Anterior cingulate cortex (tissue), 58 donors: ENCODE data around the gene SPATA33.

Experiments
- DNase-seq, 58 donors: peaks; one replicate each; lab custom pipeline; 2025; lab: John Stamatoyannopoulos, UW

SPATA33 gene

DNA sequence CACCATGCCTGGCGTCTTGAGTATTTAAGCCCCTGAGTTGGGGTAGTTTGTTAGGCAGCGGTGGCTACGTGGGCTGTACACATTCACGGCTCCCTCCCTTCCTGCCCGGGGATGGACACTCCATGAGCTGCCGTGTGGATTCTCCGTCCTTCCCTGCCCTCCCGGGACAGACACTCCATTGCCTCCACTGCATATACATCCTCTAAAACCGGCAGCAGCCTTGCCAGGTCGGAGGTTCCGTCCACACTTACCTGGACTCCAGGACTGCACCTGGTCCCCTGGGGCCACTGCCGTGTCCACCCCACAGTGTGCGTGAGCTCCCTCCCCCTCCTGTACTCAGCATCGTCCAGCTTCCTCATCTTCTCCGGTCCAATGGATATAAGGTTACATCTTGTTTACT, 47.4 kb downstream of the SPATA33 start:
- DNase-seq = no peak

DNA sequence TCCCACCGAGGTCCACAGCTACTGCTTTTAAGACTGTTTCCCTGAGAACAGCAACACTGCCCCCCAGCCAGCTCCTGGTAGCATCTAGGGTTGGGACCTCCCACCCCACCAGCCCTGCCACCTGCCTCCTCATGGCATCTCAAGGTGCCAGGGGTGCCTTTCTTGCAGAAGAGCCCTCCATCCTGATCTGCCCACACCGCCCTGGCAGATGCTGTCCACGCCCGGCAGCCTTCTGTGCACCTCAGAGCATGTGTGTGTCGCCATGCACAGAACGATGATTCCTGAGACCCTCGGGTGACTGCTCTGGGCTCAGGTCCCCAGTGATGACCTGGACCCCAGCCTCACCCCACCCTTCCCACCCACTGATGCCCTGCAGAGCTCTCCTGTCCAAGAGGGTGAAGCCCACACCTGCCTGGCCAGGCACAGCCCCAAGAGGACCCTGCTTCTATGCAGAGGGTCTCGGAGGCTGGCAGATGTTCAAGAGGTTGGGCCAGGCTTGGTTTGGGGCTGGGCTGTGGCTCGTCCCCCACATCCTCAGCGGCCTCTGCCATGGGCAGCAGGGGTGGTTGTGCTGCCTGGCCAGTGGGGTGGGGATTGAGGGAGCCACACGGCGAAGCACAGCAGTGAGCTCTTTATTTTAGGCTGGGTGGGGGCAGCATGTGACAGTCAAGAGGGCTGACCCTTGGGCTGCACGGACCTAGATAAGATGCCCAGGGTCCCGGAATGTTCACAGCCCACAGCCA, 49.1 kb downstream of the SPATA33 start:
- no peak for DNase-seq

DNA sequence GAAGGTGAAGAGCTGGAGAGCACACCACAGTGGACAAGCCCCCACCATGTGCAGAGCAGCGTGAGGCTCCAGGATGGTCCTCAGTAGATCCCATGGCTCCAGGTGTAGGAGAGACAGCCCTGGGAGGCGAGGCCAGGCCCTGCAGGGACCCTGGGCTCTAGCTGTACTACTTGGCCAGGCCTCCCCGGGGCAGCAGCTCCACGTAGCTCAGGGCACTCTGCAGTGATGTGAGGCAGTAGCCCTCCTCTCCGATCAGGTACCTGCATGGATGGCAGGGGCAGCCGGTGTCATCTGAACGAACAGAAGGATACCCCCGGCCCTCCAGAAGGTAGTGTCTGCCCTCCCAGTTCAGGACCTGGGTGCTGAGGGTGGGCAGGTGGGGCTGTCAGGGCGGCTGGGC, 50.1 kb downstream of the SPATA33 start:
- no peak for DNase-seq

DNA sequence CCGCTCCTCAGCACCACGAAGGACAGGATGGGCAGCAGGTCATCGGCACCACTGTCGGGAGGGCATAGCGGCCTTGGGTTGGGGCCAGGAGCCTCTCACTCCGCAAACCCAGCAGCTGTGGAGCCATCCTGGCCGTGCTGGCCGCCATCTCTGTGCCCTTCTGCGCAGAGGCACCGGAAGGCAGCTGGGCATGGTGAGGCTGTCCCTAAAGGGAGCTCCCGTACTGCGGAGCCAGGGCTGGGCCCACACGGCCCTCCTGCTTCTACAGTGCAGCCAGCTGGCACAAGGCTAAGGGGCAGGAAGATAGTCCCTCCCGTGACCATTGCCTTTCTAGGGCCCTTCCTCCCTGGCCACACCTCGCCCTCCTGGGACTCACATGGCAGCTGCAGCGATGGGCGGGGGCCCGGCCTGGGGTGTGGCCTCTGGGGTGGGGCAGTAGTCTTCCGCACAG, 50.9 kb downstream of the SPATA33 start:
- DNase-seq = no peak

DNA sequence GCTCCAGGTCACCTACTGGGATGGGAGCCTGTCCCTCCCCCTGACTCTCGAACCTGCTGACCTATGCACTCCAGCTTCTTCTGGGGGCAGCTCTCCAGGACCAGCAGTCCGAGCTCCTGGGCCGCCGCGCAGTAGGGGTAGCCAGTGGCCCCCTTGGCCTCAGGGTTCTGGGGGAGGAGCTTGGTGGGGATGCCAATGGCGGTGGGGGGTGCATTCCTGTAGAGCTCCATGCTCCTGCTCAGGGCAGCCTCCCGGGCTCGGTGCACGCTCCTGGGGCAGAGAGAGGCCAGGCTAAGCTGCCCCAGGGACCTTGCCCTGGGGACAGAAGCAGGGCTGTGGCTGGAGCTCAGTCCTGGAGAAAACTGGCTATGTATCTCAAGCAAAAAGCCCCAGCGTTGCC, 51.5 kb downstream of the SPATA33 start:
- DNase-seq = no peak

DNA sequence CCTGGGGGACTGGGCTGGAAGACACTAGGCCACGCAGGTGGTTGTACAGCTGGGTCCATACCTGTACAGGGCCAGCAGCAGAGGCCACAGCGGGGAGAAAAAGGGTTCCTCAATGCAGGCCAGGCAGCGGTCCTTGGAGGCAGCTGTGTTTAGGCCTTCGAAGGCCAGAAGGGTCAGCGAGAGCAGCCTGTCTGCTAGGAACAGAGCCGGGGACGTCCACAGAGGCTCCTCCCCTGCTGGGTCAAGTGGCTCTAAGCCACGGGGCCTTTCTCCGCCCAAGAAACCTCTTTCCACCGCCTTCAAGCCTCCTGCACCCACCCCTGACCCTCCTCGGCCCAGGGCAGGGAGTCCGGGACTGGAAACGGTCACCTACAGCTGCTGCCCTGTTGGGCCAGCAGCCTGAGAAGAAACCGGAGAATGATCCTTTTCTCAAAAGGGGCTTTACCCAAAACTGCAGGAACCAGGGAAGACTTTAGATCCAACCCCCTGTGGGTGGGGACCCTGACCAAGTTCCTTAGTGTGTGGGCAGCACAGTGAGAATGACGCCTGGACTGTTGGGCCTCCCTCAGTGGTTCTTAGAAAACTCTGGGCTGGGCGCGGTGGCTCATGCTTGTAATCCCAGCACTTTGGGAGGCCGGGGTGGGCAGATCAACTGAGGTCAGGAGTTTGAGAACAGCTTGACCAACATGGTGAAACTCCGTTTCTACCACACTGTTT, 52.2 kb downstream of the SPATA33 start:
- no peak for DNase-seq

DNA sequence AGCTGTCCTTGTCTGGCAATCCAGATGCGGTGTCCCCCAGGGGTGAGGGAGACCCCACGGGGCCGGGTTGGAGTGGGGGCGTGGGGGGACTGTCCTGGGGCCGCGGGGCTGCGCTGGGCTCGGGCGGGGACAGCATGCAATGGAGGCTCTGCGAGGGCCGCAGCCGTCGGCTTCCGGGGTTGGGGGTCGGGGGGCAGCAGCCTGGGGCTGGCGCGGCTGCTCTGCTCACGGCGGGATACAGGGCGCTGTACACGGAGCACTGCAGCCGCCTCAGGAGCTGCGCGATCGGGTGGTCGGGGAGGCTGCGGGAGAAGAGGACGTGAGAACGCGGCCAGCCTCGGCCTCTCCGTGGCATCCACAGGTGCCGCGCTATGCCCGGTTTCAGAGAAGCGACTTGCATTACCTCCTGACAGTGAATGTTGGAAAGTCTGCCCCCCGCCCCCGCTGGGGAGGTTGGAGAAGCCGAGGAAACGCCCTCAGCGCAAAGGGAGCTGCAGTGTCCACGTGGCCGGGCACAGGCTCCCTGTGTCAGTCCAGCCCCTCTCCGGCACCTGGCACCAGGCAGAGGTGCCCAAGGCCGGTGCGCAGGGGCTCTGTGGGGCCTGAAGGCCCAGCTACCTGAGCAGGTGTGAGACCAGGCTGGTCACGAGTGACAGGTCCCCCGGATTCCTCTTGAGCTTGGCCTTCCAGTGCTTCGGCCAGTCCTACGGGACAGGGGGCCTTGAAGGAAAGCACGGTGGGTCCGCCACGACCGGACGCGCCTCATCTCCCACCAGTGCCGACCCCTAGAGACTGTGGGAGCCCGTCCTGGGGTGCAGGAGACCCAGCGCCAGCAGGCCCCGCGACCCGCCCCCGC, 53.3 kb downstream of the SPATA33 start:
- DNase-seq = no peak

DNA sequence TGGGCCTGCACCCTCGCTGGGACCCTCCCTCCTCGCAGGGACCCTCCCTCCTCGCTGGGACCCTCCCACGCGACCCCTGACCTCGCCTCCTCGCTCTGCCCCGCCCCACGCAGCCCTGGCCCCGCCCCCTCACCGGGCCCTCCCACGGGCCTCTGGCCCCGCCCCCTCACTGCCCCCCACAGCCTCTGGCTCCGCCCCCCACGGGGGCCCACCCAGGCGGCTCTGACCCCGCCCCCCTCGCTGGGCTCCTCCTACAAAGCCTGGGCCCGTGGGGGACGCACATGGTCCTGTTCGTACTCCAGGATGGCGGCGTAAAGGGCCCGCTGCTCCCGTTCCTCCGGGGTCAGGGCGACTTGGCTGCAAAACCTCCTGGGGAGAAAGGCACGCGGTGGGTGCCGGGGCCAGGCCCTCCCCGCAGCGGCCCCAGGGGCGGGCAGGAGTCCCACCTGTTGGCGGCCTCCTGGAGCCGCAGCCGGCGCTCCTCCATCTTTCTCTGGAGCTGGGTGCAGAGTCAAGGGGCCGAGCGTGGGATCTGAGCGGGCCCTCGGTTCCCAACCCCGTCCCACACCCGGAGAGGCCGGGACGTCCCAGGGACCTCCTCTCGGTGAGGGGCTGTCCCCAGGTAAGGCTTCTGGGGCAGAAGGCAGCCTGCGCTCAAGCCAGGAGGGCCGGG, 54.1 kb downstream of the SPATA33 start:
- peak in 1 of 58 donors; percentile 31 for DNase-seq

DNA sequence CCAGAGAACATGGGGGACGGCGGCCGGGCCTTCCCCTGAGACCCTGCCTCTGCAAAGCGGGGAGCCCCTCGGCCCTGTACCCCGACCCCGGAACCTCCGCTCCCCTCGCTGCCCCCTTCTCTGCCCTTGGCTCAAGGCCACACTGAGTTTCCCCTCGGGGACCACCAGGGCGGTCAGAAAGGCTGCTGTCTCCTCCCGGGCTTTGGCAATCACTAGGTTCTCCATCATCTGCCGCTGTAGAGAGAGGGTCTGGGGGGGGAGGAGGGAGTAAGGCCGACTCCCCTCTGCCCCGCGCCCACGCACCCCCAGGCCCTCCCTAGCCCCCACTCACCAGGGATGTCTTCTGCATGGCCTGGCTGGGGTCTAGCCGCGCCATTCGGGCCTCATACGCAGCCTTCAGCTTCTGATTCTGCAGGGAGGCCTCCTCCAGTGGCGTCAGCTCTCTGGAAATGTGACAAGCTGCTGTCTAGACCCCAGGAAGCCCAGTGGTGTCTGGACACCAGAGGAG, 54.7 kb downstream of the SPATA33 start:
- no peak for DNase-seq

DNA sequence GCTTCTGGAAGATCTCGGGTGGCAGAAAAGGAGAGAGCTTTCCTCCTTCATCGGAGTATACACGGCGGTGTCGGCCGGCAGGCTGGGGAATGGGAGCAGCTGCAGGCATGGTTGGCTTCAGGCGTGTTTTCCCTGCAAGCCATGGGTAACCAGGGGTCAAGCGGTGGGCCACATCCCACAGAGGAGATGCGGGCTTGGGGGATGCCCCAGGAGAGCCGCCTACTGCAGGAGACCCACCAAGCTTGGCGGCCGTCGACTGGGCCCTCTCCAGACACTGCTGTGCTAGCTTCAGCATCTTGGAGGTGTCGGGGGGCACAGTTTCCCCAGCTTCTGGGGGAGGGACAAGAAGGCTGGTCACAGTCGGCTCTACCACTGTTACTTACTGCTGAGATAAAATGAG, 58.9 kb downstream of the SPATA33 start:
- no peak for DNase-seq

DNA sequence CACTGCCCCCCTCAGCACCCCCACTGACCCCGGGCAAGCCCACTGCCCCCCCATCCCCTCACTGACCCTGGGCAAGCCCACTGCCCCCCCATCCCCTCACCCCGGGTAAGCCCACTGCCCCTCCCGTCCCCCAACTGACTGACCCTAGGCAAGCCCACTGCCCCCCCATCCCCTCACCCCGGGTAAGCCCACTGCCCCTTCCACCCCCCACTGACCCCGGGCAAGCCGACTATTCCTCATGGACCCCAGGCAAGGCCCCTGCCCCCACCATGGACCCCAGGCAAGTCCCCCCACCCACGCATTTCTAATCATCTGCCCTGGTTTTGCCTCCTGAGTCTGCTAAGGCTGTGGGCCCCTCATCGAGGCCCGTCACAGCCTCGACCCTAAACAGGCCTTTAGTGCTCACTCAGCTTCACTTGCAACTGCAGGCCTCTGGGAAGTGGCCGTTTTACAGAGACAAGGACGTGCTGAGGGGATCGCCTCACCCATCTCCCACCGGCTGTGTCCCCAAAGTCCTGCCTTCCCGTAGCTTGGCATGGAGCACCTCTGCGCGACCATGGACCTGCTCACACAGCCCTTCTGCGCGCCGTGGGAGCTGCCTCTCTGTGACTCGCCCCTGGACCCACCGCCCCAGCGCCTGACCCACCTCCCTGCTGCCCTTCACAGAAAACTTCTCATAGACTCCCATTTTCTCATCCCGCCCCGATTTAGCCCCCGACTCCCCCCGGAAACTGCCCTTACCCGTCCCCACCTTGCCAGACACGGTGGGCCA, 59.5 kb downstream of the SPATA33 start:
- DNase-seq = no peak

DNA sequence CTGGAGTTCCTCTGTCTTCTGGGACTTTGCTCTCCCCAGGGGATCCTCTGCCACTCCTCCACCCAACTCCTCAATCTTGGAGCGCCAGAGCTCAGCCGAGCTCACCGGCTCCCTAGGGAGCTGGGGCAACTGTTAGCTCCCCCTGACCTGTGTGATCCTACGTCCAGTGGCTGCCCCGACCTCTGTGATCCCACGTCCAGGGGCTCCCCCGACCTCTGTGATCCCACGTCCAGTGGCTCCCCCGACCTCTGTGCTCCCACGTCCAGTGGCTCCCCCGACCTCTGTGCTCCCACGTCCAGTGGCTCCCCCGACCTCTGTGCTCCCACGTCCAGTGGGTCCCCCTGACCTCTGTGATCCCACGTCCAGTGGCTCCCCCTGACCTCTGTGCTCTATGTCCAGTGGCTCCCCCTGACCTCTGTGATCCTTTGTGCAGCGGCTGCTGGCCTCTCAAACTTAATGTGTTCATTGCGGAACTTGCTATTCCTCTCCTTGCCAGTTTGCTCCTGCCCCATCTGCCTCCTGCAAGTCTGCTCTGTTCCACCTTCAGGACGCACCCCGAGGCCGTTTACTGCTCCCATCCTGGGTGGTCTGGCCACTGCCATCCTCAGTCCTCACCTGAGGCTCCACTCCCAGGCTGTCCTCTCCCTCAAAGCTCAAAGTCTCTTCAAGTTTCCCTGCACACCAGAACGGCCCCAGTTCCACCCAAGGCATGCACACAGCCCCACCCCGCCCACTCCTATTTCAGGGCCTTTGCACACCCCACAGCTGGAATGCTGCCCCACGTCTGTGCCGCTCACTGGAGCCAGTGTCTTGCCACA, 60.3 kb downstream of the SPATA33 start:
- DNase-seq = no peak
